Measurements from ENCODE around the gene CPVL. TPM values are rescaled to one million over a fixed set of nuclear protein-coding genes. Genes with fewer than 3 reads are reported as not detected.
"Not testable (repeated sequence)": the region's sequence is repeated elsewhere in the genome, so short reads cannot be mapped to it uniquely, and the experiment has no call there.

The CPVL gene
- total RNA-seq, 1 experiment from 2014 or later, result 62.7 TPM

GRCh38 chr7:29119538-29119937 lies 26.8 kb downstream of the CPVL start:
- Mint-ChIP-seq H3K27me3 (ENCODE audit: unreplicated experiment) (no peaks in the 10 kb centered on the region), H3K4me1 (ENCODE audit: low read depth, unreplicated experiment) (peaks cover 33% of the 10 kb centered on the region), H3K36me3 (ENCODE audit: insufficient read depth, unreplicated experiment) (no peaks in the 10 kb centered on the region), H3K4me3 (ENCODE audit: low read depth, unreplicated experiment) (no peak overlapping the region), H3K27ac (ENCODE audit: unreplicated experiment) (no peak overlapping the region), H3K9me3 (ENCODE audit: low read depth, unreplicated experiment) (no peaks in the 10 kb centered on the region)
- BruUV-seq (replicated peaks), result no TSS peak
- CTCF ChIA-PET, result interaction anchor here (1.1 to 1.4 kb wide), 2 partner anchors 13 to 193 kb away, joined by 5 to 7 read pairs; no protein-coding TSS in a partner anchor
- intact Hi-C loops (cut with micrococcal nuclease; ENCODE audit: unreplicated experiment), result no loop called here
- TF ChIP-seq CTCF (IDR thresholded peaks at IDR 0.05; ENCODE audit: unreplicated experiment), result peak; percentile 11
- no peak for DNase-seq

- Mint-ChIP-seq H3K27me3 (ENCODE audit: unreplicated experiment) (no peaks in the 10 kb centered on the region), H3K27ac (ENCODE audit: unreplicated experiment) (no peak overlapping the region), H3K36me3 (ENCODE audit: insufficient read depth, unreplicated experiment) (no peaks in the 10 kb centered on the region), H3K4me3 (ENCODE audit: low read depth, unreplicated experiment) (no peak overlapping the region), H3K9me3 (ENCODE audit: low read depth, unreplicated experiment) (no peaks in the 10 kb centered on the region), H3K4me1 (ENCODE audit: low read depth, unreplicated experiment) (peaks cover 51% of the 10 kb centered on the region)
- no peak for TF ChIP-seq CTCF (IDR thresholded peaks at IDR 0.05; ENCODE audit: unreplicated experiment)
- CTCF ChIA-PET, result interaction anchor here (0.7 to 1.4 kb wide), 2 partner anchors 9 to 10 kb away, joined by 3 to 5 read pairs; no protein-coding TSS in a partner anchor
- no TSS peak for BruUV-seq (replicated peaks)
- intact Hi-C loops (cut with micrococcal nuclease; ENCODE audit: unreplicated experiment), result loop anchor here (2.0 kb wide), 1 partner anchor 26 kb away; no protein-coding TSS in a partner anchor
- DNase-seq, result no peak
Measured at GRCh38 chr7:29116361-29117200, 29.8 kb downstream of the CPVL start.

GRCh38 chr7:29115753-29116152 lies 30.6 kb downstream of the CPVL start:
- Mint-ChIP-seq H3K27ac (ENCODE audit: unreplicated experiment) (no peak overlapping the region), H3K9me3 (ENCODE audit: low read depth, unreplicated experiment) (no peaks in the 10 kb centered on the region), H3K27me3 (ENCODE audit: unreplicated experiment) (no peaks in the 10 kb centered on the region), H3K36me3 (ENCODE audit: insufficient read depth, unreplicated experiment) (no peaks in the 10 kb centered on the region), H3K4me3 (ENCODE audit: low read depth, unreplicated experiment) (no peak overlapping the region), H3K4me1 (ENCODE audit: low read depth, unreplicated experiment) (peaks cover 42% of the 10 kb centered on the region)
- CTCF ChIA-PET, result interaction anchor here (0.9 to 1.4 kb wide), 2 partner anchors 9 to 230 kb away, joined by 3 to 5 read pairs; no protein-coding TSS in a partner anchor
- TF ChIP-seq CTCF (IDR thresholded peaks at IDR 0.05; ENCODE audit: unreplicated experiment), result no peak
- intact Hi-C loops (cut with micrococcal nuclease; ENCODE audit: unreplicated experiment), result loop anchor here (2.0 kb wide), 2 partner anchors 27 to 293 kb away; no protein-coding TSS in a partner anchor
- no peak for DNase-seq
- BruUV-seq (replicated peaks), result no TSS peak

DNA sequence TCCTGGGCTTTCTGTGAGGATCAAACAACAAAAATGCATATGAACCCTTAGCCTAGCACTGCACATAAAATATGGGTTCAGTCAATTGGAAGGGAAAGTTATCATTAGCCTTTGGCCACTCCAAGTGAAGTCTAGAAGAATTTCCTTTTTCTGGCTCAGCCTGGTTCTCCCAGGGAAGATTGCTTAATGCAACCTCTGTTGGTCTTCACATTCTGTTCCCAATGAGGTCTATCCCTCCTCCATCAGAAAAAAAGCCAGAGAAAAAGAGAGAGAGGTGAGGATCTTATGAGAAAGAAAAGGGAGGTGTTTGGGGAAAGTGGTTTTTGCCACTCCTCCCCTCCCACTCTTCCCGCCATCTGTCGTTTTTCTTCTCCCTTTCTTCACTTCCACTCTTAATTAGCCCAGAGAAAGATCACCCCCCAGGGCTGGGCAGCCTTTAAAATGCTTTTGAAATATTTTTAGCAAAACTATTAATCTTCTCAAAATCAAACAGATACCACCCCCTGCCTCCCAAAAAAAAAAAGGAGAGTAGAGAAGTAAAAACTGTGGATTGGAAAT lies 31.1 kb downstream of the CPVL start:
- CTCF ChIA-PET, result interaction anchor here (0.9 to 4.0 kb wide), 6 partner anchors 23 to 294 kb away, joined by 3 to 24 read pairs (median 21); no protein-coding TSS in a partner anchor
- H3K27ac Mint-ChIP-seq (ENCODE audit: unreplicated experiment), result peak overlapping the region; percentile 13
- TF ChIP-seq CTCF (IDR thresholded peaks at IDR 0.05; ENCODE audit: unreplicated experiment), result no peak
- no TSS peak for BruUV-seq (replicated peaks)
- no peak for DNase-seq
- H3K4me3 Mint-ChIP-seq (ENCODE audit: low read depth, unreplicated experiment), result no peak overlapping the region
- H3K4me1 Mint-ChIP-seq (ENCODE audit: low read depth, unreplicated experiment), result peaks cover 46% of the 10 kb centered on the region
- intact Hi-C loops (cut with micrococcal nuclease; ENCODE audit: unreplicated experiment), result loop anchor here (2.0 kb wide), 1 partner anchor 294 kb away; no protein-coding TSS in a partner anchor
- H3K9me3 Mint-ChIP-seq (ENCODE audit: low read depth, unreplicated experiment), result no peaks in the 10 kb centered on the region
- H3K36me3 Mint-ChIP-seq (ENCODE audit: insufficient read depth, unreplicated experiment), result no peaks in the 10 kb centered on the region
- H3K27me3 Mint-ChIP-seq (ENCODE audit: unreplicated experiment), result no peaks in the 10 kb centered on the region

- not testable (repeated sequence) for H3K27me3 Mint-ChIP-seq (ENCODE audit: unreplicated experiment); BruUV-seq (replicated peaks); DNase-seq; H3K9me3 Mint-ChIP-seq (ENCODE audit: low read depth, unreplicated experiment); H3K36me3 Mint-ChIP-seq (ENCODE audit: insufficient read depth, unreplicated experiment)
- intact Hi-C loops (cut with micrococcal nuclease; ENCODE audit: unreplicated experiment), result loop anchor here (1.0 to 2.0 kb wide), 2 partner anchors 75 to 295 kb away; no protein-coding TSS in a partner anchor
- CTCF ChIA-PET, result interaction anchor here (0.7 to 4.0 kb wide), 24 partner anchors 12 to 454 kb away, joined by 3 to 37 read pairs (median 5); partner anchors contain the start of gene CPVL
- H3K27ac Mint-ChIP-seq (ENCODE audit: unreplicated experiment), result peak overlapping the region; percentile 72
- peaks cover 55% of the 10 kb centered on the region for H3K4me1 Mint-ChIP-seq (ENCODE audit: low read depth, unreplicated experiment)
- peak overlapping the region; percentile 60 for H3K4me3 Mint-ChIP-seq (ENCODE audit: low read depth, unreplicated experiment)
Measured at GRCh38 chr7:29114266-29114665, 32.1 kb downstream of the CPVL start.

All from Calu3 (cell line).